ENCODE measurements around the gene CLN6.

GRCh38 chr15:68190048-68190447 lies 39.5 kb downstream of the CLN6 start:
- TF ChIP-seq CTCF (conservative IDR thresholded peaks at IDR 0.05) (no peak), ZFX (IDR thresholded peaks at IDR 0.05) (no peak)
